CD1c-positive myeloid dendritic cell (primary cell): ENCODE data around the gene INTS3.
"Not testable (repeated sequence)": the region's sequence is repeated elsewhere in the genome, so short reads cannot be mapped to it uniquely, and the experiment has no call there.

Experiments
- DNase-seq: peaks from one replicate; pipeline ENCODE4 v3.0.0-alpha.2; 2016; ENCODE audit errors: extremely low spot score

The INTS3 gene

GRCh38 chr1:153778824-153779519 lies 51.1 kb downstream of the INTS3 start:
- DNase-seq: no peak

GRCh38 chr1:153779781-153780541 lies 52.1 kb downstream of the INTS3 start:
- no peak for DNase-seq

- DNase-seq: no peak
Observed at GRCh38 chr1:153780551-153780950, 52.7 kb downstream of the INTS3 start.

GRCh38 chr1:153782648-153783047 lies 54.8 kb downstream of the INTS3 start:
- DNase-seq: not testable (repeated sequence)

- peak; percentile 94 for DNase-seq
Observed at GRCh38 chr1:153783233-153784190, 55.7 kb downstream of the INTS3 start.

DNA sequence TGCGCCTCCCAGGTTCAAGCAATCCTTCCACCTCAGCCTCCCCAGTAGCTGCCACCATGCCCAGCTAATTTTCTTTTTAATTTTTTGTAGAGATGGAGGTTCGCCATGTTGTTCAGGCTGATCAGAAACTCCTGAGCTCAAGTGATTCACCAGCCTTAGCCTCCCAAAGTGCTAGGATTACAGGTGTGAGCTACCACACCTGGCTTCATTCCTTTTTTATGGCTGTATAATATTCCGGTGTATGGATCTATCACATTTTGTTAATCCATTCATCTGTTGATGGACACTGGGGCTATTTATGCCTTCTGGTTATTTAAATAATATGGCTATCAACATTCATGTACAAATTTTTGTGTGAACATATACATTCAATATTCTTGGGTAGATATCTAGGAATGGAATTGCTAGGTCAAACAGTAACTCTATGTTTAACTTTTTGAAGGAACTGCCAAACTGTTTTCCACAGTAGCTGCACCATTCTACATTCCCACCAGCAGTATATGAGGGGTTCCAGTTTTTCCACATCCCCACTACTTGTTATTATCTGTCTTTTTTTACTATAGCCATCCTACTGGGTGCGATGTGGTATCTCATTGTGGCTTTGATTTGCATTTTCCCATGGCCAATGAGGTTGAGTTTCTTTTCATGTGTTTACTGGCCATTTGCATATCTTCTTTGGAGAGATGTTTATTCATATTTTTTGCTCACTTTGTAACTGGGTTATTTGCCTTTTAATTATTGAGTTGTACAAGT lies 58.4 kb downstream of the INTS3 start:
- DNase-seq: no peak

DNA sequence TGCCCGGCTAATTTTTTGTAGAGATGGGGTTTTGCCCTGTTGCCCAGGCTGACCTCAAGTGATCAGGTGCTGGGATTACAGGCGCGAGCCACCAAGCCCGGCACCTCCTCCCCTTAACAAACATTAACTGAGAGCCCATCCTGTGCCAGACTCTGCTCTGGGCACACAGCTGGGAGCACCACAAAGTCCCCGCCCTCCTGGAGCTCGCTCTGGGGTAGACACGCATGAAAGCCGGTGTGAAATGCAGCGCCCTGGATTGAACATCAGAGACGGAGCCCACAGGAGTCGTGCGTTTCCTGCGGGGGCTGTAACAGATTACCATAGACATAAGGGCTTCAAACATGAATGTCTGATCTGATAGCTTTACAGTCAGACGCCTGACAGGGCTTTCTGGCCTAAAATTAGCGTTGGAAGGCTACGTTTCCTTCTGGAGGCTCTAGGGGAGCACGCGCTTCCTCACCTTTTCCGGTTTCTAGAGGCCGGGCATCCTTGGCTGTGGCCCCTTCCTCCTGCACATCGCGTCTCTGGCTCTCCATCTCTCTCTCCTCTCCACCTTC lies 61.7 kb downstream of the INTS3 start:
- no peak for DNase-seq

DNA sequence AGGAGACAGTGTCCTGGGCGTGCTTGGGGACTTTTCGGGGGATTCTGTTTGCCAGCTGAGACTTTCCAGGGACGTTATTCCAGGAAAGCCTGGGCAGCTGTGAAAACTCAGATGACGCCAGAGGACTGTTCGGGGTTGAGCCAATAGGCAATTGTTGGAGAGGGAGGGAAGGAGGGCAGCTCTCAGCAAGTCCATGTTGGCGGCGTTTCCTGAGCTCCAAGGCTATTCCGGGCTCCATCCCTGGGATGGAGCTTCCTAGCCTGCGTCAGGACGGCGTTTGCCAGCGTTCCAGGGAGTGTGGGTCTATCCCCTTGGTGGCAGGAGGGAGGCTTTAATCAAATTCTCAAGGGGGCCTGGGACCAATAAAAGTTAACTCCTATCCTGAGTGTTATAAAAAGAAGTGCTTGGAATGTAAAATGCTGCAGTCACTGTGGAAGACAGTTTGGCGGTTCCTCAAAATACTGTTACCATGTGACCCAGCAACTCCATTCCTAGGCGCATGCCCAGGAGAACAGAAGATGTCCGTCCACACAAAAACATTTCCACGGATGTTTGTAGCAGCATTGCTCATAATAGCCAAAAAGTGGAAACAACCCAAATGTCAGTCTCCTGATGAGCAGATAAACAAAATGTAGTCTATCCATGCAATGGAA lies 62.6 kb downstream of the INTS3 start:
- DNase-seq: peak; percentile 81

GRCh38 chr1:153790966-153791647 lies 63.3 kb downstream of the INTS3 start:
- peak; percentile 95 for DNase-seq

DNA sequence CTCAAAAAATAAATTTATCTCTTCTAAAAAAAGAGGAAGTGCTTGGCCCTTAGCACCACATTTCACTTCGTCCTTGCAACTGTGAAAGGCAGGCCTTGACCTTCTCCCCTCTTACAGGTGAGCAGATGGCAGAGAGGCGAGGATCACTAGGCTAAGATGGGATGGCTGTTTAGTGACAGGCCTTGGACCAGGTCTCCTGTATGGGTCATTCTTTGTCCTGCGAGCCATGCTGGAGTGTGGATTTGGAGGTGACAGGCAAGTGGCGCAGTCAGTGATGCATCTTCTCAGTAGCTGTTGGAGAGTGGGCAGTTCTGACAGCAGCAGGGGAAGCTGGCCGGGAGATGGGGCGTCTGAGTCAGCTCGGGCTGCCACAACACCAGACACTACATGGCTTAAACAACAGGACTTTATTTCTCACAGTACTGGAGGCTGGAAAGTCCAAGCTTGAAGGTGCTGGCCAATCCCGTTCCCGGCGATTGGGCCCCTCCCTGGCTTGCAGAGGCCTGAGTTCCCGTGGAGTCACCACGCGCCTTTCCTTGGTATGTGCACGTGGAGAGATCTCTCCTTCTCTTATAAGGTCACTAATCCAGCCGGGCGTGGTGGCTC lies 63.9 kb downstream of the INTS3 start:
- peak; percentile 90 for DNase-seq

GRCh38 chr1:153792631-153793041 lies 64.8 kb downstream of the INTS3 start:
- no peak for DNase-seq

GRCh38 chr1:153793261-153793972 lies 65.6 kb downstream of the INTS3 start:
- DNase-seq: no peak

DNA sequence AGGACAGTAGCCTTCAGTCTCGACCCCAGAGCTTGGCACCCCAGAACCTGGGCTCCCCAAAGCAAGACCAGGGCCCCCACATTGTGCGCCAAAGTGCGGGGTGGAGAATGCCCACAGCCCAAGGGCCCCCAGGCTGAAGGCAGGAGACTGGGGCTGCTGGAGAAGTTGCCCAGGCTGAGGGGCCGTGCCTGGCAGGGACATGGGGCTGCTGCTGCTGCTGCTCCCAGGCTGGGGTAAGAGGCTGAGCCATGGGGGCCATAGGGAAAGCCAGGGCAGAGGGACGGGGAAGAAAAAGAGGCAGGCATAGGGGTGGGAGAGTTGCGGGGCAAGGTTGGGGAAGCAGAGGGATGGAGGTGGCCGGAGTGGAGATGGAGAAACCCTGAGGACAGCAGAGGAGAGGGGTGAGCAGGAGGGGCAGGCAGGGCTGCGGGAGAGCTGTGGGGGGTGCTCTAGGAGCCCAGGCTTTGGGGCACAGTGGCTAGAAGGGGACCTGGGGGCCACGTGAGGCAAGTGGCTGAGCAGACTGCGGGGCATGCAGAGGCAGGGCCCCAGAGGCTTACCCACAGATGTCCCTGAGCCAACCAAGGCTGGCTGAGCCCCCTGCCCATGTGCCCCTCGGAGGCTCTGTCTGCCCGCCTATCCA lies 66.2 kb downstream of the INTS3 start:
- no peak for DNase-seq

DNA sequence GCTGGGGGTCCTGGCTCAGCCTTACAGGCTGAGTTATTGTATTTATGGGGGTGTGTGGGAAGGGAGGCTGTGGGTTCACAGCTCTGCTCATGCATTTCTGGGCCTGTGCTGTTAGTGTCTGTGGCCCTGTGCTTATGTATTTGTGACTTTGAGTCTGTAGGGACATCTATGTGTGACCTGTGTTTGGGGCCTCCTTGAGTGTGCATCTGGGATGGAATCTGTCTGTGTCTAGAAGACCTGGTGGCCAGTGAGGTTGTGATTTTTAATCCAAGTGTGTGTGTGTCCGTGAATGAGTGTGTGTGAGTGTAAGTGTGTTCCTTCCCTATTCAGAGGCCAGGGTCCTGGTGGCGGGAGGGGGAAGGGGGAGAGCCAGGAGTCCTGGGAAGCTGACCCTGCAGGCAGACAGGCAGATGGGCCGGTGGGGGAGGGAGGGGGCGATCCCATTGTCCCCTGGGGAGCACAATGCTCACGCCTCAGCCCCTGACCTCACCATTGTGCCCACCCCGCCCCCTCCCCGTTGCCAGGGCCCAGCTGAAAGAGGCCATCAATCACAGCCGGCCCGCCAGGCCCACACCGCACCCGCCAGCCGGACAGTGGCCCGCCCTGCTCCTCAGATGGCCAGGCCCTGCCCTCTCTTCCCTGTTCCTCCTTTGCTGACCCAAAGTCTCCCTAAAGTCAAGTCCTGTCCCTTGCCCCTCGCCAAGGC lies 66.9 kb downstream of the INTS3 start:
- DNase-seq: no peak

GRCh38 chr1:153795330-153795837 lies 67.5 kb downstream of the INTS3 start:
- no peak for DNase-seq

GRCh38 chr1:153795934-153796785 lies 68.3 kb downstream of the INTS3 start:
- no peak for DNase-seq
